C4-2B (cell line): Measurements from ENCODE around the gene ZNF429.
"Not testable (repeated sequence)": the region's sequence is repeated elsewhere in the genome, so short reads cannot be mapped to it uniquely, and the experiment has no call there.

ENCODE experiments used
- H3K27ac ChIP-seq: fragments of 450-650 bp; 2 replicates; pipeline ENCODE4 v1.5.1; 2017
- CTCF ChIP-seq: fragments of 450-650 bp; conservative IDR thresholded peaks from 2 replicates; pipeline ENCODE4 v1.5.1; 2017; ENCODE audit warnings: mild to moderate bottlenecking
- ZFX ChIP-seq: fragments of 450-650 bp; IDR thresholded peaks from 2 replicates; pipeline ENCODE4 v1.6.1; 2017

ZNF429 gene

GRCh38 chr19:21492947-21493906, 12.2 kb upstream of the ZNF429 start:
- H3K27ac ChIP-seq: no peak overlapping the region
- TF ChIP-seq ZFX: no peak
- no peak for TF ChIP-seq CTCF

- H3K27ac ChIP-seq: no peak overlapping the region
- TF ChIP-seq CTCF (no peak), ZFX (no peak)
These were observed 8.5 kb upstream of the ZNF429 start for GRCh38 chr19:21496876-21497275.

GRCh38 chr19:21498651-21499050, 6.8 kb upstream of the ZNF429 start:
- TF ChIP-seq CTCF (no peak), ZFX (no peak)
- no peak overlapping the region for H3K27ac ChIP-seq

GRCh38 chr19:21508198-21508597, 2.8 kb downstream of the ZNF429 start:
- TF ChIP-seq CTCF (no peak), ZFX (no peak)
- H3K27ac ChIP-seq: no peak overlapping the region

- H3K27ac ChIP-seq: not testable (repeated sequence)
These were observed 5.7 kb downstream of the ZNF429 start for GRCh38 chr19:21511058-21511457.

- H3K27ac ChIP-seq: not testable (repeated sequence)
These were observed 7.2 kb downstream of the ZNF429 start for GRCh38 chr19:21512609-21513008.

- H3K27ac ChIP-seq: no peak overlapping the region
- no peak for TF ChIP-seq CTCF
- TF ChIP-seq ZFX: no peak
These were observed 8.2 kb downstream of the ZNF429 start for GRCh38 chr19:21513651-21514050.

- TF ChIP-seq CTCF: no peak
- TF ChIP-seq ZFX: no peak
These were observed 14.1 kb downstream of the ZNF429 start for GRCh38 chr19:21519488-21519887.

More at GRCh38 chr19:21519488-21519887, 14.1 kb downstream of the ZNF429 start:
- H3K27ac ChIP-seq: no peak overlapping the region
